ENCODE measurements around the gene SELENOM.
"Not testable (repeated sequence)": the region's sequence is repeated elsewhere in the genome, so short reads cannot be mapped to it uniquely, and the experiment has no call there.

Gene SELENOM

GRCh38 chr22:31122532-31123291 is 15.3 kb upstream of the SELENOM start, which contains the start of gene INPP5J:
Gene INPP5J, plus strand, starts transcription at chr22:31122966. Its CDS starts 49 bp downstream, at chr22:31123015.
- H3K4me3 ChIP-seq (ENCODE audit: low read depth, low read length), result peak within 1 kb of the TSS; percentile 49; the same call in 1 of the 2 replicates
- H3K4me1 ChIP-seq (ENCODE audit: control insufficient read depth, insufficient read depth, low read length, unreplicated experiment), result no peaks in the 10 kb centered on the region
- no peak within 1 kb of the TSS for H3K27ac ChIP-seq (ENCODE audit: low read depth, low read length)
- no peak within 1 kb of the TSS for H2AFZ ChIP-seq (ENCODE audit: low read length, unreplicated experiment)
- no peaks in the 10 kb centered on the region for H3K79me2 ChIP-seq (ENCODE audit: control insufficient read depth, insufficient read depth, low read length, unreplicated experiment)
- H3K27me3 ChIP-seq (ENCODE audit: insufficient read depth, low read length), result no peaks in the 10 kb centered on the region
- no peaks in the 10 kb centered on the region for H3K36me3 ChIP-seq (ENCODE audit: insufficient read depth, low read length)

- no peak overlapping the region for H3K27ac ChIP-seq (ENCODE audit: low read depth, low read length)
- H3K4me1 ChIP-seq (ENCODE audit: control insufficient read depth, insufficient read depth, low read length, unreplicated experiment), result no peaks in the 10 kb centered on the region
- H3K4me3 ChIP-seq (ENCODE audit: low read depth, low read length), result no peak overlapping the region
- no peaks in the 10 kb centered on the region for H3K79me2 ChIP-seq (ENCODE audit: control insufficient read depth, insufficient read depth, low read length, unreplicated experiment)
- H2AFZ ChIP-seq (ENCODE audit: low read length, unreplicated experiment), result no peak overlapping the region
- H3K36me3 ChIP-seq (ENCODE audit: insufficient read depth, low read length), result no peaks in the 10 kb centered on the region
- H3K27me3 ChIP-seq (ENCODE audit: insufficient read depth, low read length), result no peaks in the 10 kb centered on the region
These were observed 14.8 kb upstream of the SELENOM start for GRCh38 chr22:31122196-31122531.

- H3K27ac ChIP-seq (ENCODE audit: low read depth, low read length), result no peak overlapping the region
These were observed 14.0 kb upstream of the SELENOM start for GRCh38 chr22:31121403-31121802.

GRCh38 chr22:31120642-31121041 is 13.3 kb upstream of the SELENOM start:
- Histone ChIP-seq H2AFZ (ENCODE audit: low read length, unreplicated experiment) (no peak overlapping the region), H3K4me1 (ENCODE audit: control insufficient read depth, insufficient read depth, low read length, unreplicated experiment) (no peaks in the 10 kb centered on the region), H3K27me3 (ENCODE audit: insufficient read depth, low read length) (no peaks in the 10 kb centered on the region), H3K36me3 (ENCODE audit: insufficient read depth, low read length) (no peaks in the 10 kb centered on the region), H3K79me2 (ENCODE audit: control insufficient read depth, insufficient read depth, low read length, unreplicated experiment) (no peaks in the 10 kb centered on the region), H3K4me3 (ENCODE audit: low read depth, low read length) (no peak overlapping the region), H3K27ac (ENCODE audit: low read depth, low read length) (no peak overlapping the region)

More at GRCh38 chr22:31121403-31121802, 14.0 kb upstream of the SELENOM start:
- H3K79me2 ChIP-seq (ENCODE audit: control insufficient read depth, insufficient read depth, low read length, unreplicated experiment), result no peaks in the 10 kb centered on the region
- no peaks in the 10 kb centered on the region for H3K4me1 ChIP-seq (ENCODE audit: control insufficient read depth, insufficient read depth, low read length, unreplicated experiment)
- H2AFZ ChIP-seq (ENCODE audit: low read length, unreplicated experiment), result no peak overlapping the region
- H3K4me3 ChIP-seq (ENCODE audit: low read depth, low read length), result no peak overlapping the region
- no peaks in the 10 kb centered on the region for H3K27me3 ChIP-seq (ENCODE audit: insufficient read depth, low read length)
- no peaks in the 10 kb centered on the region for H3K36me3 ChIP-seq (ENCODE audit: insufficient read depth, low read length)

- Histone ChIP-seq H3K4me3 (ENCODE audit: low read depth, low read length) (no peak overlapping the region), H3K27me3 (ENCODE audit: insufficient read depth, low read length) (no peaks in the 10 kb centered on the region), H3K36me3 (ENCODE audit: insufficient read depth, low read length) (no peaks in the 10 kb centered on the region), H3K27ac (ENCODE audit: low read depth, low read length) (no peak overlapping the region), H3K79me2 (ENCODE audit: control insufficient read depth, insufficient read depth, low read length, unreplicated experiment) (no peaks in the 10 kb centered on the region), H3K4me1 (ENCODE audit: control insufficient read depth, insufficient read depth, low read length, unreplicated experiment) (no peaks in the 10 kb centered on the region), H2AFZ (ENCODE audit: low read length, unreplicated experiment) (no peak overlapping the region)
These were observed 12.9 kb upstream of the SELENOM start for GRCh38 chr22:31120230-31120629.

DNA sequence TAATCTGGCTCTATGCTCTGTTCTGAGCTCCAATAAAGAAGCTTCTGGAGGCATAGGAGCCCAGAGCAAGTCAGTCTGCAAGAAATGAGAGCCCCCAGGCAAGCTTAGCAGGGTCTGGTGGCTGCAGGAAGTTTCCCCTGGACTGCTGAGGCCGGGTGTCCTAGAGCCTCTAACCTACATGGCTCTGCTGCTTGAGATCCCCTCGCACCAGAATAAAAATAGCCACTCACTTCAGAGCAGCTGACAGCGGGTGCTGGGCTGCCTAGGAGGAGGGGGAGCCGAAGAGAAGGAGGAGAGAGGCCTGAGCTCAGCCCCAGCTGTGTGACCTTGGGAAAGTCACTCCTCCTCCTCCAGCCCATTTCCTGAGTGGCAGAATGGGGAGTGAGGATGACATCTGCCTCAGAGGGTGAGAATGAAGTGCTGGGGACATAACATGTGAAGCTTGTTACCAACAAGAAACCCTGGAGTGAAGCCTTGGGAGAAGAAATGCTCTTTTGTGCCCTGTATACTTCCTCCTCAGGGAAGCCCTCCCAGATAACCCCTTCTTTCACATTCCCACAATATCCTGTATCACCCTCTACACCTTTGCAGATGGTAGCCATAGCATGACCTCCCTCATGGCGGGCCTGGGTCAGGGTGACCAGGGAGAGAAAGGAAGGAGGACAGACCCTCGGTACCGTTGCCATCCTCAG is 11.8 kb upstream of the SELENOM start:
- no peak overlapping the region for H3K4me3 ChIP-seq (ENCODE audit: low read depth, low read length)
- no peaks in the 10 kb centered on the region for H3K27me3 ChIP-seq (ENCODE audit: insufficient read depth, low read length)
- H2AFZ ChIP-seq (ENCODE audit: low read length, unreplicated experiment), result no peak overlapping the region
- H3K27ac ChIP-seq (ENCODE audit: low read depth, low read length), result no peak overlapping the region
- no peaks in the 10 kb centered on the region for H3K36me3 ChIP-seq (ENCODE audit: insufficient read depth, low read length)
- no peaks in the 10 kb centered on the region for H3K79me2 ChIP-seq (ENCODE audit: control insufficient read depth, insufficient read depth, low read length, unreplicated experiment)
- H3K4me1 ChIP-seq (ENCODE audit: control insufficient read depth, insufficient read depth, low read length, unreplicated experiment), result no peaks in the 10 kb centered on the region

DNA sequence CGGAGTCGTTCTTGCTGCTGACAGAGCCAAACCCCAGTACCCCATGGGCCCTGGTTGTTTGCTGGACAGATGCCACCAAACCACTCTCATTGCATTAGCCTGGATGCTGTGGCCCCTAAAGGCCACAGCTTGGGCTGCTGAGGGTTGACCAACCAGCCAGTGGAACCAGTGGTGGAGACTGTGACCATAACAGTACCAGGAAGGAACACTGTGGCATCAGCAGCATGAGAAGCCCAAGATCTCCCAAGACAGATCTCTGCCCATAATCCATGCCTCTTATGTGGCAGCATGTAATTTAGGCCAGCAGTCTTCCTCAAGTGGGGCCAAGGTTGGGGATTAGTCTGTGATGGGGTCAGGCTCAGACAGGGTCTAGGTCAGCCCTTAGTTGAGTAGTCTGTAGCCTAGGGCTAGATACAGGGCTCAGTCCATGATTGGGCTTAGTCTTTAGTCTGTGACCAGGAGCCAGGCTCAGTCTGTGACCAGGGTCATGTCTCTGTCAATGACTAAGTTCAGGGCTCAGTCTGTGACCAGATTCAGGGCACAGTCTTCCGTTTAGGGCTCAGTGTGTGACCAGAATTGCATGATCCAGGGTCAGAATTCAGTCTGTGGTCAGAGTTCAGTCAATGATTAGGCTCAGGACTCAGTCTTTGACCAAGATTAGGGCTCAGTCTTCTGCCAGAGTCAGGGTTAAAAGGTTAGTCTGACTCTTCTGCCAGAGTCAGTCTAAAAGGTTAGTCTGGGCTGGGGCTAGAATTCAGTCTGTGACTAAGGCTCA is 10.9 kb upstream of the SELENOM start:
- H3K36me3 ChIP-seq (ENCODE audit: insufficient read depth, low read length), result no peaks in the 10 kb centered on the region
- no peak overlapping the region for H3K4me3 ChIP-seq (ENCODE audit: low read depth, low read length)
- H2AFZ ChIP-seq (ENCODE audit: low read length, unreplicated experiment), result no peak overlapping the region
- H3K27me3 ChIP-seq (ENCODE audit: insufficient read depth, low read length), result no peaks in the 10 kb centered on the region
- no peaks in the 10 kb centered on the region for H3K79me2 ChIP-seq (ENCODE audit: control insufficient read depth, insufficient read depth, low read length, unreplicated experiment)
- H3K27ac ChIP-seq (ENCODE audit: low read depth, low read length), result no peak overlapping the region
- no peaks in the 10 kb centered on the region for H3K4me1 ChIP-seq (ENCODE audit: control insufficient read depth, insufficient read depth, low read length, unreplicated experiment)

GRCh38 chr22:31112547-31113091 is 5.3 kb upstream of the SELENOM start:
- H2AFZ ChIP-seq (ENCODE audit: low read length, unreplicated experiment); H3K27me3 ChIP-seq (ENCODE audit: insufficient read depth, low read length); H3K36me3 ChIP-seq (ENCODE audit: insufficient read depth, low read length); H3K27ac ChIP-seq (ENCODE audit: low read depth, low read length); H3K79me2 ChIP-seq (ENCODE audit: control insufficient read depth, insufficient read depth, low read length, unreplicated experiment); H3K4me3 ChIP-seq (ENCODE audit: low read depth, low read length); H3K4me1 ChIP-seq (ENCODE audit: control insufficient read depth, insufficient read depth, low read length, unreplicated experiment): not testable (repeated sequence)

- Histone ChIP-seq H3K4me3 (ENCODE audit: low read depth, low read length) (peak overlapping the region; percentile 71), H3K27me3 (ENCODE audit: insufficient read depth, low read length) (no peaks in the 10 kb centered on the region), H3K27ac (ENCODE audit: low read depth, low read length) (no peak overlapping the region), H3K79me2 (ENCODE audit: control insufficient read depth, insufficient read depth, low read length, unreplicated experiment) (peaks cover 10% of the 10 kb centered on the region), H3K36me3 (ENCODE audit: insufficient read depth, low read length) (no peaks in the 10 kb centered on the region), H3K4me1 (ENCODE audit: control insufficient read depth, insufficient read depth, low read length, unreplicated experiment) (peaks cover 17% of the 10 kb centered on the region), H2AFZ (ENCODE audit: low read length, unreplicated experiment) (peak overlapping the region; percentile 64)
These were observed 488 bp upstream of the SELENOM start for GRCh38 chr22:31107894-31108218.

GRCh38 chr22:31106731-31107177 is 614 bp downstream of the SELENOM start:
- Histone ChIP-seq H2AFZ (ENCODE audit: low read length, unreplicated experiment) (peak overlapping the region; percentile 32), H3K27ac (ENCODE audit: low read depth, low read length) (peak overlapping the region; percentile 88), H3K4me1 (ENCODE audit: control insufficient read depth, insufficient read depth, low read length, unreplicated experiment) (peaks cover 28% of the 10 kb centered on the region), H3K27me3 (ENCODE audit: insufficient read depth, low read length) (no peaks in the 10 kb centered on the region), H3K4me3 (ENCODE audit: low read depth, low read length) (peak overlapping the region; percentile 85), H3K79me2 (ENCODE audit: control insufficient read depth, insufficient read depth, low read length, unreplicated experiment) (peaks cover 10% of the 10 kb centered on the region), H3K36me3 (ENCODE audit: insufficient read depth, low read length) (0 out of 2 replicates have a peak, but pooled peaks cover 2% of the 10 kb centered on the region)
